ENCODE measurements around the gene SEMA4A. TPM values are rescaled to one million over a fixed set of nuclear protein-coding genes. Genes with fewer than 3 reads are reported as not detected.

The SEMA4A gene
- total RNA-seq, 1 donor from 2014 or later: 12.1 TPM

Small RNA genes lying within 50 kb of the gene (small RNA-seq; reads per million reads assigned to genes)
- not detected for gene RF00568 (ENCODE audit: low replicate concordance)

Other genes starting within 250 kb of the SEMA4A start
- gene RIT1, start 242.2 kb upstream of the SEMA4A start, total RNA-seq: 29.0 TPM
- gene KHDC4, start 219.2 kb upstream of the SEMA4A start, total RNA-seq: 44.5 TPM
- gene RXFP4, start 211.9 kb upstream of the SEMA4A start, total RNA-seq: not detected
- 57.6 TPM for gene ARHGEF2, start 175.0 kb upstream of the SEMA4A start, total RNA-seq
- gene SSR2, start 132.6 kb upstream of the SEMA4A start, total RNA-seq: 186 TPM
- gene UBQLN4, start 99.8 kb upstream of the SEMA4A start, total RNA-seq: 12.1 TPM
- 25.7 TPM for gene LAMTOR2, start 98.8 kb upstream of the SEMA4A start, total RNA-seq
- 31.7 TPM for gene RAB25, start 92.4 kb upstream of the SEMA4A start, total RNA-seq
- gene MEX3A, start 71.1 kb upstream of the SEMA4A start, total RNA-seq: 6.6 TPM
- gene LMNA, start 38.9 kb upstream of the SEMA4A start, total RNA-seq: 429 TPM
- 6.6 TPM for gene SLC25A44, start 40.5 kb downstream of the SEMA4A start, total RNA-seq
- 33.9 TPM for gene PMF1, start 59.4 kb downstream of the SEMA4A start, total RNA-seq
- gene BGLAP, start 88.6 kb downstream of the SEMA4A start, total RNA-seq: 0.99 TPM
- gene PAQR6, start 94.5 kb downstream of the SEMA4A start, total RNA-seq: 0.79 TPM
- gene SMG5, start 129.2 kb downstream of the SEMA4A start, total RNA-seq: 29.8 TPM
- gene TMEM79, start 130.7 kb downstream of the SEMA4A start, total RNA-seq: 14.6 TPM
- 23.2 TPM for gene GLMP, start 142.1 kb downstream of the SEMA4A start, total RNA-seq
- gene VHLL, start 145.7 kb downstream of the SEMA4A start, total RNA-seq: not detected
- gene CCT3, start 184.7 kb downstream of the SEMA4A start, total RNA-seq: 173 TPM
- not detected for gene TSACC, start 184.9 kb downstream of the SEMA4A start, total RNA-seq
- 2.1 TPM for gene RHBG, start 215.6 kb downstream of the SEMA4A start, total RNA-seq

Data from skin of body (tissue), 2 donors.